DOHH2 (cell line): ENCODE data around the gene KCNIP1.

Experiments used
- H3F3A ChIP-seq: fragments of 200-600 bp; sonication (generic), shearing (Covaris generic); 2 replicates; pipeline ENCODE4 v1.6.0; 2016; ENCODE audit warnings: antibody characterized with exemption, mild to moderate bottlenecking; ENCODE audit not compliant: control insufficient read depth, insufficient read depth
- H3K27ac ChIP-seq: fragments of 200-600 bp; sonication (generic); 2 replicates; pipeline ENCODE4 v1.5.1; 2014; ENCODE audit warnings: low read depth, mild to moderate bottlenecking, low read length, moderate library complexity
- H3K27me3 ChIP-seq: fragments of 200-600 bp; sonication (generic); 2 replicates; pipeline ENCODE4 v1.6.1; 2014; ENCODE audit warnings: mild to moderate bottlenecking, low read length, mixed read lengths; ENCODE audit not compliant: control insufficient read depth
- H3K36me3 ChIP-seq: fragments of 200-600 bp; sonication (generic); 2 replicates; pipeline ENCODE4 v1.6.1; 2014; ENCODE audit warnings: mild to moderate bottlenecking, low read length, moderate library complexity, mixed read lengths; ENCODE audit not compliant: control insufficient read depth
- H3K4me1 ChIP-seq: fragments of 200-600 bp; sonication (generic); 2 replicates; pipeline ENCODE4 v1.6.1; 2014; ENCODE audit warnings: mild to moderate bottlenecking, low read length, mixed read lengths; ENCODE audit not compliant: control insufficient read depth
- H3K4me2 ChIP-seq: fragments of 200-600 bp; sonication (generic); 2 replicates; pipeline ENCODE4 v1.6.0; 2014; ENCODE audit warnings: mild to moderate bottlenecking, low read length, moderate library complexity
- H3K4me3 ChIP-seq: fragments of 200-600 bp; sonication (generic); 2 replicates; pipeline ENCODE4 v1.5.1; 2014; ENCODE audit warnings: mild to moderate bottlenecking, low read length, mixed read lengths
- H3K79me2 ChIP-seq: fragments of 200-600 bp; sonication (generic); 2 replicates; pipeline ENCODE4 v1.6.1; 2014; ENCODE audit warnings: mild to moderate bottlenecking, low read length, mixed read lengths; ENCODE audit not compliant: control insufficient read depth
- H3K9me2 ChIP-seq: fragments of 200-600 bp; sonication (generic); replicated peaks from 2 replicates; pipeline ENCODE4 v1.6.1; 2014; ENCODE audit warnings: mild to moderate bottlenecking, low read length, mixed read lengths; ENCODE audit not compliant: control insufficient read depth
- H3K9me3 ChIP-seq: fragments of 200-600 bp; sonication (generic); 2 replicates; pipeline ENCODE4 v1.6.1; 2014; ENCODE audit warnings: antibody characterized with exemption, low read length, mixed read lengths; ENCODE audit not compliant: control insufficient read depth, insufficient read depth
- H4K20me1 ChIP-seq: fragments of 200-600 bp; sonication (generic); 2 replicates; pipeline ENCODE4 v1.6.0; 2014; ENCODE audit warnings: low read depth, mild to moderate bottlenecking, antibody characterized with exemption, low read length, moderate library complexity; ENCODE audit not compliant: control insufficient read depth, insufficient read depth
- CTCF ChIP-seq: fragments of 200-600 bp; sonication (generic); IDR thresholded peaks from one replicate; pipeline ENCODE4 v1.5.1; 2014; ENCODE audit warnings: antibody characterized with exemption, mild to moderate bottlenecking, low read depth, low read length; ENCODE audit not compliant: poor library complexity, severe bottlenecking
- EZH2phosphoT487 ChIP-seq: fragments of 200-600 bp; sonication (generic); IDR thresholded peaks from 2 replicates; pipeline ENCODE4 v1.6.1; 2017; ENCODE audit warnings: borderline replicate concordance, mild to moderate bottlenecking, antibody characterized with exemption, low read length, moderate library complexity, mixed read lengths

KCNIP1 gene

DNA sequence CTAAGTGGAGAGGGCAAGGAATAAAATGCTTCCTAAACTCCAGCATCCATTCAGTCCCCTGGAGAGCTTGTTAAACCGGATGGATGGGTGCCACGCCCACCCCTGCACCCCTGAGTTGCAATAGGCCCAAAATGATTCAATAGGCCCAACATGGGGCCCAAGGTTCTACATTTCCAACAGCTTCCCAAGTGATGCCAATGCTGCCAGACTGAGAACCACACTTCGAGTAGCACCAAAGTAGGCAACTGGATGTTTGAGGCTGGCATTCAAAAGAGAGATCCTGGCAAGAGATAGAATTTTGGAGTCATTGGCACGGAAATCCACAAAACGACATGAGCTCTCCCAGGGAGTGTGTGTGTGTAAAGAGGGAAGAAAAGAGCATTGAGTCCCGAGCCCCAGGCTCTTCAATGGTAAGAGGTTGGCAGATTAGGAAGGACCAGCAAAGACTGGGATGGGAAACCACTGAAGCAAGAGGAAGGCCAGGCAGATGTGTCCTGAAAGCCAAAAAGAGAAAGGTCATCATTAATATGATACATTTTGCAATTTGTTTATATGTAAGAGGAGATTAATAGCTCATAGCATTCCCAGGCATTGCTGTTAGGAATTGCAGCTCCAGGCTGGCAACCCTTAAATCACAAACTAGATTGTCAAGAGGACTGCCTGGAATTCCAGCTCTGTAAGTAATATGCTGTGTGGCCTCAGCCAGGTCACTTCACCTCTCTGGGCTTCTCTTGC lies 130.6 kb downstream of the KCNIP1 start:
- TF ChIP-seq EZH2phosphoT487: no peak
- TF ChIP-seq CTCF: no peak
- Histone ChIP-seq H3K4me3 (no peak overlapping the region), H3K27ac (no peak overlapping the region), H3K4me1 (peaks cover 11% of the 10 kb centered on the region; the same call in 1 of the 2 replicates), H3K9me3 (no peaks in the 10 kb centered on the region), H3K79me2 (no peaks in the 10 kb centered on the region), H3K27me3 (no peaks in the 10 kb centered on the region), H3K4me2 (peak overlapping the region; percentile 58), H3F3A (no peaks in the 10 kb centered on the region), H3K36me3 (no peaks in the 10 kb centered on the region), H3K9me2 (no peaks in the 10 kb centered on the region), H4K20me1 (no peaks in the 10 kb centered on the region)

GRCh38 chr5:170635706-170636105 lies 131.9 kb downstream of the KCNIP1 start:
- TF ChIP-seq CTCF (no peak), EZH2phosphoT487 (no peak)
- no peaks in the 10 kb centered on the region for H3K36me3 ChIP-seq

GRCh38 chr5:170636206-170636605 lies 132.4 kb downstream of the KCNIP1 start:
- Histone ChIP-seq H3K4me2 (no peak overlapping the region), H3F3A (no peaks in the 10 kb centered on the region), H3K27ac (no peak overlapping the region), H3K36me3 (no peaks in the 10 kb centered on the region), H3K4me3 (no peak overlapping the region), H4K20me1 (no peaks in the 10 kb centered on the region), H3K27me3 (no peaks in the 10 kb centered on the region), H3K4me1 (peaks cover 11% of the 10 kb centered on the region; the same call in 1 of the 2 replicates), H3K9me2 (no peaks in the 10 kb centered on the region), H3K9me3 (no peaks in the 10 kb centered on the region), H3K79me2 (no peaks in the 10 kb centered on the region)
- TF ChIP-seq CTCF (no peak), EZH2phosphoT487 (no peak)

More at GRCh38 chr5:170635706-170636105, 131.9 kb downstream of the KCNIP1 start:
- H3K4me3 ChIP-seq: no peak overlapping the region
- H3K4me1 ChIP-seq: peaks cover 11% of the 10 kb centered on the region; the same call in 1 of the 2 replicates
- no peaks in the 10 kb centered on the region for H3F3A ChIP-seq
- no peaks in the 10 kb centered on the region for H3K9me2 ChIP-seq
- H3K9me3 ChIP-seq: no peaks in the 10 kb centered on the region
- H3K27ac ChIP-seq: no peak overlapping the region
- no peaks in the 10 kb centered on the region for H4K20me1 ChIP-seq
- no peaks in the 10 kb centered on the region for H3K79me2 ChIP-seq
- no peak overlapping the region for H3K4me2 ChIP-seq
- H3K27me3 ChIP-seq: no peaks in the 10 kb centered on the region
